Endothelial cell of umbilical vein (primary cell): ENCODE measurements around the gene NMT1.

Experiments used
- EZH2 ChIP-seq: IDR thresholded peaks from 2 replicates; pipeline ENCODE4 v1.6.1; 2012; ENCODE audit warnings: borderline replicate concordance, low read depth, mild to moderate bottlenecking, moderate library complexity, low read length, inconsistent platforms; ENCODE audit not compliant: severe bottlenecking
- JUN ChIP-seq: IDR thresholded peaks from 2 replicates; pipeline ENCODE4 v1.6.1; 2011; ENCODE audit warnings: borderline replicate concordance, low read depth; ENCODE audit not compliant: insufficient read length, insufficient read depth
- MYC ChIP-seq: IDR thresholded peaks from one replicate; pipeline ENCODE4 v1.6.1; 2011; ENCODE audit warnings: mild to moderate bottlenecking, low read depth, low read length
- POLR2A ChIP-seq: IDR thresholded peaks from 2 replicates; pipeline ENCODE4 v1.6.1; 2012; ENCODE audit warnings: low read depth, mild to moderate bottlenecking, control low read depth, low read length
- POLR2AphosphoS5 ChIP-seq: IDR thresholded peaks from 2 replicates; pipeline ENCODE4 v1.6.1; 2012; ENCODE audit warnings: low read depth, mild to moderate bottlenecking, control low read depth, low read length, moderate library complexity; ENCODE audit not compliant: insufficient read depth
- TF ChIP-seq, protein P1 (sequence below), 2 donors: IDR thresholded peaks; 1 replicate in 1 of 2; 2 replicates in 1 of 2; pipeline ENCODE4 v1.5.1; 2011; ENCODE audit warnings: low read length in 2 of 2, mild to moderate bottlenecking in 2 of 2, moderate library complexity in 2 of 2, control low read depth in 1 of 2, inconsistent platforms in 1 of 2, low read depth in 1 of 2; ENCODE audit not compliant: insufficient read depth in 1 of 2; ENCODE audit errors: extremely low read depth in 1 of 2
- TF ChIP-seq, protein P2 (sequence below): IDR thresholded peaks from 2 replicates; pipeline ENCODE4 v1.6.1; 2011; ENCODE audit not compliant: insufficient read depth, insufficient read length

DNA sequence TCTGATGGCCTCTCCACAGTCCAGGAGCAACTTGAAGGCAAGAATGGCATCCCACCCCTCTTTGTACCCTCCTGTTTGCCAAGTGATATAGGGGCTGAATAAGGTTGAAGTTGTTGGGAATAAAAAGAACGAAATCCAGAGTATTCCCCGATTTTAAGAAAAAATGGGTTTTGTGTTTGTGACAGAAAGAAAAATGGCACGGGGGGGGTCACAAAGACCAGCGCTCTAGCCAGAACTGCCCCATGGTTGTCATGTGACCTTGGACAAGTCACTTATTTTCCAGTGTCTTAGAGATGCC lies 85.4 kb downstream of the NMT1 start:
- TF ChIP-seq POLR2A = no peak
- TF ChIP-seq EZH2 = no peak
- no peak for TF ChIP-seq POLR2AphosphoS5
- TF ChIP-seq, protein P1, sequence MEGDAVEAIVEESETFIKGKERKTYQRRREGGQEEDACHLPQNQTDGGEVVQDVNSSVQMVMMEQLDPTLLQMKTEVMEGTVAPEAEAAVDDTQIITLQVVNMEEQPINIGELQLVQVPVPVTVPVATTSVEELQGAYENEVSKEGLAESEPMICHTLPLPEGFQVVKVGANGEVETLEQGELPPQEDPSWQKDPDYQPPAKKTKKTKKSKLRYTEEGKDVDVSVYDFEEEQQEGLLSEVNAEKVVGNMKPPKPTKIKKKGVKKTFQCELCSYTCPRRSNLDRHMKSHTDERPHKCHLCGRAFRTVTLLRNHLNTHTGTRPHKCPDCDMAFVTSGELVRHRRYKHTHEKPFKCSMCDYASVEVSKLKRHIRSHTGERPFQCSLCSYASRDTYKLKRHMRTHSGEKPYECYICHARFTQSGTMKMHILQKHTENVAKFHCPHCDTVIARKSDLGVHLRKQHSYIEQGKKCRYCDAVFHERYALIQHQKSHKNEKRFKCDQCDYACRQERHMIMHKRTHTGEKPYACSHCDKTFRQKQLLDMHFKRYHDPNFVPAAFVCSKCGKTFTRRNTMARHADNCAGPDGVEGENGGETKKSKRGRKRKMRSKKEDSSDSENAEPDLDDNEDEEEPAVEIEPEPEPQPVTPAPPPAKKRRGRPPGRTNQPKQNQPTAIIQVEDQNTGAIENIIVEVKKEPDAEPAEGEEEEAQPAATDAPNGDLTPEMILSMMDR (IDR thresholded peaks at IDR 0.05; ENCODE audit: extremely low read depth in 1 of 2, insufficient read depth in 1 of 2, low read depth in 1 of 2, low read length in 2 of 2) = no peak
- no peak for TF ChIP-seq MYC
- TF ChIP-seq, protein P2, sequence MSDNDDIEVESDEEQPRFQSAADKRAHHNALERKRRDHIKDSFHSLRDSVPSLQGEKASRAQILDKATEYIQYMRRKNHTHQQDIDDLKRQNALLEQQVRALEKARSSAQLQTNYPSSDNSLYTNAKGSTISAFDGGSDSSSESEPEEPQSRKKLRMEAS = no peak
- TF ChIP-seq JUN = no peak
